NCI-H774 (cell line): Measurements from ENCODE around the gene FOXJ3.

Experiments used
- DNase-seq: peaks from one replicate; lab custom pipeline; 2025; lab: John Stamatoyannopoulos, UW

FOXJ3 gene

GRCh38 chr1:42144711-42145388, 190.2 kb downstream of the FOXJ3 start:
- DNase-seq, result no peak

DNA sequence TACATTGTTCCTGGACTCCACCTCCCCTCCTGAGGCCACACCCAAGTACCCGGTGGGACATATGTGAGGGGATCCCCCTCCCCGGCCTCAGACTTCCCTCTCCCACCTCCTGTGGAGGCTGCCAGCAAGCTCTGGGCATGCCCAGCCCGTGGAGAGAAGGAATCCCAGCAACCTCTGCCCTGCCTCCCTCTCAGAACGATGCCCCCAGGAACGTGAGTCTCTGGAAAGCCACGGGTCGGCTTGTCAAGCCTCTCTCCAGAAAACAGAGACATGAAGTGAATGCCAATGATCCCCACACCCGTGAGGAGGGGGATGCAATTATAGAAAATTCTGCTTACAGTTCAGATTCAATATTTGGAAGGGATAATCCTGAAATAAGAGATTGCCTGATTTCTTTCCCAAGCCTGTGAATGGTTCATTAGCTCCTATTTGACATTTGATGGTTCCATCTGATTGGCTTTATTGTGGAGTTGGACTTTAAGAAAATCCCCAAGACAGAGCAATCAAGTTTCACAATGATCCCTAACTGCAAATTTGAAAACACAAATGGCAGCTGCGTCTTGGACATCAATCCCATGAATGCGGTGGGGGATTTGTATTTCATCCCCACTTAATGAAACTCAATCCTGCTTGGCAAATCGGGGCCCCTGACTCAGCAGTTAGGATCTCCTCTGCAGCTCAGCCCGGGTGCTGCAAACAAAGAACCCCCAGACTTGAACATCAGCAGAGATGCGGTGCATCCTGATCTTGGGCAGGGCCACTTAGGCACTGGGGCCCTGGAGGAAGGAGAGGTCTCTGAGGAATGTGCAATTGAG, 190.9 kb downstream of the FOXJ3 start:
- no peak for DNase-seq

- DNase-seq, result peak; percentile 52
Measured at GRCh38 chr1:42142894-42143675, 191.9 kb downstream of the FOXJ3 start.

DNA sequence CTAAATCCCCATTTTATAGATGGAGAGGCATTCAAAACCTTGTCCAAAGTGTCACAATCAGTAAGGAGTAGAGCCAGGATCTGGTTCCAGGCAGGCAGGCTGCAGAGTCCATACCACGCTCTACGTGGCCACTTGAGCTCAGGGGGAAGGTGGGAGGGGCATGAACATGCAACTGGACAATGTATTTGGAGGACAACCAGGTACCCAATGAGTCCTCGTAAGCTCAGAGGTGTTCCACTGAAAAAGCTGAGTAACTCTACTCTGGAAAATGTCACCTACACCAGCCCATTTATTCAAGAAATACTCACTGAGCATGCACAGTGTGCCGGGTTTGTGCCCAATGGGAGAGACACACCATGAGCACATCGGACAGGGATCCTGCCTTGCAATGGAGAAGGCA, 193.1 kb downstream of the FOXJ3 start:
- DNase-seq, result no peak

GRCh38 chr1:42140191-42140590, 194.8 kb downstream of the FOXJ3 start:
- no peak for DNase-seq

DNA sequence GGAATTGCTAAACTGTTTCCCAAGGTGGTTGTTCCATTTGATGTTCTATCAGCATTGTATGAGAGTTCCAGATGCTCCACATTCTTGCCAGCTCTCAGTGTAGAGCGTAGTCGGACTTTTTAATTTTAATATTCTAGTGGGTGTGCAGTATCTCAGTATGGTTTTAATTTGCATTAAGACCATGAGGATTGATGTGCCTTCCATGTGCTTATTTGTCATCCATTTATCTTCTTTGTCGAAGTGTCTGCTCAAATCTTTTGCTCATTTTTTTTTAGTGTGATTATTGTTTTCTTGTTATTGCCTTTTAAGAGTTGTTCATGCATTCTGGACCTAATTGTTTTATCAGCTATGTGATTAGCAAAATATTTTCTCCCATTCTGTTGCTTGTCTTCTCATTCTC, 195.6 kb downstream of the FOXJ3 start:
- DNase-seq, result no peak

- DNase-seq, result no peak
Measured at GRCh38 chr1:42138586-42138985, 196.4 kb downstream of the FOXJ3 start.

- no peak for DNase-seq
Measured at GRCh38 chr1:42137766-42138165, 197.3 kb downstream of the FOXJ3 start.

DNA sequence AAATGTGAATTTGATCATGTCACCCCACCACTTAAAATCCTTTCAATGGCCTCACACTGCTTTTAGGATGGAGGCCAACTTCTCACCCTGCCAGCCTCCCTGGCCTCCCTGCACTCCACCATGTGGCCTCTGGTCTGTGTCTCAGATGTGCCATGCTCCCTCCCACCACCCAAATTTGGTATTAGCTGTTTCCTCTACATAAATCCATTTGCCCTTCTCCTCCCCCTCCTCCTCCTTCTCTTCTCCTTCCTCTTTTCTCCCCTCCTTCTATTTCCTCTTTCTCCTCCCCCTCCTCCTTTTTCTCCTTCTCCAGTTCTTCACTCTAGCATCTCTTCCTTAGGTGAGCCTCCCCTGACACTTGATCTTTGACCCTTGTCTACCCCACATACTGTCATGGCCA, 198.6 kb downstream of the FOXJ3 start:
- no peak for DNase-seq

DNA sequence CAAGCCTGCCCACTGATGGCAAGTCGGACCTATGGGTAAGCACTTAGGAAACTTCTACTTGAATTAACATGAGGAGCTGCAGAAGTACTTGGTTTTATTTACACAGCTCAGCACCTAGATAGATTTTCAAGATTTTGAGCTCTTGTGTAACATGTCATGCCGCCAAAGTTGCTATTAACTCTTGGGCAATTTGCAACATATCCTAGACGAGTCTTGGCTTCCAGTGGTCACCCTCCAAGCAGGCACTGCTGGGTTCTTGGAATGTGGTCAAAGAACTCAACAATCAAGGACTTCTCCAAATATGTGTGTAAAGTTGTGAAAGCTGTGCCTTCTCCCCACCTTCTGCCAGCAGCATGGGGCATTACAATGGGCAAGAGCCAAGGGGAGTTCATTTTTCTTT, 199.6 kb downstream of the FOXJ3 start:
- DNase-seq, result no peak

- no peak for DNase-seq
Measured at GRCh38 chr1:42133809-42134526, 201.1 kb downstream of the FOXJ3 start.

GRCh38 chr1:42133390-42133789, 201.6 kb downstream of the FOXJ3 start:
- DNase-seq, result no peak

GRCh38 chr1:42130061-42130660, 204.9 kb downstream of the FOXJ3 start:
- DNase-seq, result no peak

DNA sequence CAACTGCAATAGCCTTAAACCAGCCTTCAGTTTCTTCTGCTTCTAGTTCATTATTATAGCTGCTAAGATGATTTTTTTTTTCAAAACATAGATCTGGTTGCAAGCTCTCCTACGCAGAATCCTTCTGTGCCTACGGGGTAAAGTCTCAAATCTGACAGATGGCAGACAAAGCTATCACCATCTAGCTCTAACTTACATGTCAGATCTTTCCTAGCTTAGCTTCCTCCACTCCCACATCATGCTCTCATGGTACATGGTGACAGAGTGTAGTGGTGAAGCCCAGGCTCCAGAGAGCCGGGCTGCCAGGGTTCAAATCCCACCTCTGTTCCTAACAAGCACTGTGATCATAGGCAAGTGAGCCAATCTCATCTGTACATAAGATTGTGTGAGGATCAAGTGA, 206.1 kb downstream of the FOXJ3 start:
- no peak for DNase-seq

DNA sequence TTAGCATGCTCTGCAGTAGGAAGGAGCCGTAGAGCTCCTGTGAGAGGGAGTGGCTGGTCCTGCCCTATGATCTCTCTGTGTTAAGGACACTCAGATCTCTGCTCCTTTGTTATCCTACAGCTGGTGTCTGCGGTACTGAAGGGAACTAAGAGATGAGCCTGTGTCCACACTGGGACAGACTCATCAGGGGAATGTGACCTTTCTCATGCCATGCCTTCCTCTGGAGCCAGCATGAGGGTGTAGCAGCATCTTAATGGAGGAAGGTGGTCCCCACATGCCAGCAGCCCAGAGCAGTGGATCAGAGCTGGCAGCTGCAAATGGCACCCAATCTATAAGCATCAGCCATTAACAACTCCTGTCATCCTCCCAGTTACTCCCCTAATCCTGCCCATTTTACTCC, 206.5 kb downstream of the FOXJ3 start:
- no peak for DNase-seq

DNA sequence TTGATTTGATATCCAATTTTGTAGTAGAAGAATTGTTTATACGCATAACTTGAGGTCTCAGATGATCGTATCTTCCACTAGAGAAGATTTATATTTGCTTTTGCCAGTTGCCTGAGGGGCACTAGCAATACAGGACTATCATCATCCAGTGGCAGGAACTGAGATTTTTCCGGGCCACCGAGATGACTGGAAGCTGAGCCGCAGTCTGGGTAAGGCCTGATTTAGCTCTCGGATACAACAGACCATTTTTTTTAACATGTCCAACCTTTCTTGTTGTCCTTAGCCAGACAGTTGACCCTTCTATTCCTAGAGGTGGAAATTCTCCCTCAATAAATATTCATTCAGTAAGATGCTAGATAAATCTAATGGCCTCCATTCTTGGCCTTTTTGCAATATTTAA, 207.3 kb downstream of the FOXJ3 start:
- no peak for DNase-seq
